Measurements from ENCODE around the gene WDR44.

- TF ChIP-seq POLR2A (IDR thresholded peaks at IDR 0.05): no peak
- TF ChIP-seq CTCF (IDR thresholded peaks at IDR 0.05): no peak
- TF ChIP-seq POLR2AphosphoS5 (IDR thresholded peaks at IDR 0.05): no peak
Observed at GRCh38 chrX:118370921-118371624, 25.2 kb downstream of the WDR44 start.

All from transverse colon (tissue), 4 donors.